Stomach smooth muscle (tissue), 2 donors: Measurements from ENCODE around the gene SLAIN1.

ENCODE experiments used
- H3K27ac ChIP-seq: one replicate; pipeline ENCODE4 v1.7.0; 2013; ENCODE audit warnings: mild to moderate bottlenecking, low read length, inconsistent platforms
- H3K27me3 ChIP-seq, 2 donors: one replicate each; pipeline ENCODE4 v1.7.0; 2013; ENCODE audit warnings: low read length in 2 of 2; ENCODE audit not compliant: insufficient read depth in 2 of 2, control insufficient read depth in 1 of 2
- H3K36me3 ChIP-seq, 2 donors: one replicate each; pipeline ENCODE4 v1.7.0; 2013; ENCODE audit warnings: low read length in 2 of 2; ENCODE audit not compliant: control insufficient read depth in 2 of 2, insufficient read depth in 2 of 2
- H3K4me1 ChIP-seq: one replicate; pipeline ENCODE4 v1.7.0; 2013; ENCODE audit warnings: low read length; ENCODE audit not compliant: control insufficient read depth, insufficient read depth
- H3K4me3 ChIP-seq, 2 donors: one replicate each; pipeline ENCODE4 v1.7.0; 2013; ENCODE audit warnings: low read length in 2 of 2
- H3K9ac ChIP-seq, 2 donors: one replicate each; pipeline ENCODE4 v1.7.0; 2013; ENCODE audit warnings: low read length in 2 of 2, mild to moderate bottlenecking in 1 of 2
- H3K9me3 ChIP-seq, 2 donors: one replicate each; pipeline ENCODE4 v1.7.0; 2013; ENCODE audit warnings: low read length in 2 of 2; ENCODE audit not compliant: control insufficient read depth in 2 of 2
- donor health status: healthy.
- donor health status: Pancreatic carcinoma.

Gene SLAIN1

GRCh38 chr13:77715233-77715891 lies 17.9 kb downstream of the SLAIN1 start:
- Histone ChIP-seq H3K27ac (no peak overlapping the region), H3K27me3 (no peaks in the 10 kb centered on the region), H3K9me3 (no peaks in the 10 kb centered on the region), H3K36me3 (no peaks in the 10 kb centered on the region), H3K9ac (no peak overlapping the region), H3K4me3 (no peak overlapping the region), H3K4me1 (no peaks in the 10 kb centered on the region)

GRCh38 chr13:77716692-77717091 lies 19.2 kb downstream of the SLAIN1 start:
- no peak overlapping the region for H3K4me3 ChIP-seq
- H3K9me3 ChIP-seq, result no peaks in the 10 kb centered on the region
- H3K9ac ChIP-seq, result no peak overlapping the region
- no peaks in the 10 kb centered on the region for H3K27me3 ChIP-seq
- H3K36me3 ChIP-seq, result no peaks in the 10 kb centered on the region
- no peaks in the 10 kb centered on the region for H3K4me1 ChIP-seq
- no peak overlapping the region for H3K27ac ChIP-seq

GRCh38 chr13:77717508-77717907 lies 20.0 kb downstream of the SLAIN1 start:
- H3K27ac ChIP-seq, result no peak overlapping the region
- H3K36me3 ChIP-seq, result no peaks in the 10 kb centered on the region
- no peaks in the 10 kb centered on the region for H3K27me3 ChIP-seq
- H3K9me3 ChIP-seq, result no peaks in the 10 kb centered on the region
- no peak overlapping the region for H3K9ac ChIP-seq
- H3K4me1 ChIP-seq, result no peaks in the 10 kb centered on the region
- no peak overlapping the region for H3K4me3 ChIP-seq

- Histone ChIP-seq H3K27me3 (no peaks in the 10 kb centered on the region), H3K27ac (no peak overlapping the region), H3K4me1 (no peaks in the 10 kb centered on the region), H3K9ac (no peak overlapping the region), H3K4me3 (no peak overlapping the region), H3K9me3 (no peaks in the 10 kb centered on the region), H3K36me3 (no peaks in the 10 kb centered on the region)
Observed at GRCh38 chr13:77719128-77719527, 21.6 kb downstream of the SLAIN1 start.

GRCh38 chr13:77720988-77721387 lies 23.5 kb downstream of the SLAIN1 start:
- Histone ChIP-seq H3K4me1 (no peaks in the 10 kb centered on the region), H3K4me3 (no peak overlapping the region), H3K9me3 (no peaks in the 10 kb centered on the region), H3K36me3 (no peaks in the 10 kb centered on the region), H3K9ac (no peak overlapping the region), H3K27ac (no peak overlapping the region), H3K27me3 (no peaks in the 10 kb centered on the region)

- Histone ChIP-seq H3K36me3 (no peaks in the 10 kb centered on the region), H3K9me3 (no peaks in the 10 kb centered on the region), H3K4me1 (no peaks in the 10 kb centered on the region), H3K27me3 (no peaks in the 10 kb centered on the region), H3K9ac (no peak overlapping the region), H3K4me3 (no peak overlapping the region), H3K27ac (no peak overlapping the region)
Observed at GRCh38 chr13:77724092-77724491, 26.6 kb downstream of the SLAIN1 start.

GRCh38 chr13:77725071-77725470 lies 27.6 kb downstream of the SLAIN1 start:
- Histone ChIP-seq H3K9me3 (no peaks in the 10 kb centered on the region), H3K36me3 (no peaks in the 10 kb centered on the region), H3K27me3 (no peaks in the 10 kb centered on the region), H3K27ac (no peak overlapping the region), H3K4me3 (no peak overlapping the region), H3K9ac (no peak overlapping the region), H3K4me1 (no peaks in the 10 kb centered on the region)

- no peaks in the 10 kb centered on the region for H3K9me3 ChIP-seq
- H3K27me3 ChIP-seq, result no peaks in the 10 kb centered on the region
- no peak overlapping the region for H3K9ac ChIP-seq
- H3K27ac ChIP-seq, result no peak overlapping the region
- H3K36me3 ChIP-seq, result no peaks in the 10 kb centered on the region
- no peaks in the 10 kb centered on the region for H3K4me1 ChIP-seq
- no peak overlapping the region for H3K4me3 ChIP-seq
Observed at GRCh38 chr13:77728265-77729125, 31.0 kb downstream of the SLAIN1 start.

GRCh38 chr13:77729502-77730221 lies 32.2 kb downstream of the SLAIN1 start:
- no peaks in the 10 kb centered on the region for H3K27me3 ChIP-seq
- H3K4me1 ChIP-seq, result no peaks in the 10 kb centered on the region
- no peaks in the 10 kb centered on the region for H3K9me3 ChIP-seq
- no peak overlapping the region for H3K9ac ChIP-seq
- H3K27ac ChIP-seq, result no peak overlapping the region
- H3K4me3 ChIP-seq, result no peak overlapping the region
- no peaks in the 10 kb centered on the region for H3K36me3 ChIP-seq

GRCh38 chr13:77730572-77730971 lies 33.1 kb downstream of the SLAIN1 start:
- Histone ChIP-seq H3K4me3 (no peak overlapping the region), H3K27ac (no peak overlapping the region), H3K4me1 (no peaks in the 10 kb centered on the region), H3K36me3 (no peaks in the 10 kb centered on the region), H3K27me3 (no peaks in the 10 kb centered on the region), H3K9ac (no peak overlapping the region), H3K9me3 (no peaks in the 10 kb centered on the region)
